HepG2 (cell line): ENCODE results near the gene PRICKLE3.
"Not testable (repeated sequence)": the region's sequence is repeated elsewhere in the genome, so short reads cannot be mapped to it uniquely, and the experiment has no call there.

ENCODE experiments used
- CTCF ChIP-seq: sonication (generic); formaldehyde crosslinking; IDR thresholded peaks from 2 replicates; pipeline ENCODE4 v1.5.0; 2020; ENCODE audit warnings: mild to moderate bottlenecking, missing genetic modification reagents, moderate library complexity
- LCORL ChIP-seq, 2 experiments: fragments of 450-650 bp in 1 of 2; sonication (generic) in 1 of 2; formaldehyde crosslinking in 1 of 2; IDR thresholded peaks; 2 replicates each; pipeline versions ENCODE4 v1.5.0 to v1.6.1; 2017 to 2020; ENCODE audit warnings: antibody characterized with exemption in 1 of 2, missing genetic modification reagents in 1 of 2
- YY1 ChIP-seq: IDR thresholded peaks from 2 replicates; pipeline ENCODE4 v1.6.1; 2011; ENCODE audit warnings: low read length, low read depth, moderate library complexity, mild to moderate bottlenecking; ENCODE audit not compliant: insufficient read depth, insufficient replicate concordance

GRCh38 chrX:49173544-49173943, 12.6 kb downstream of the PRICKLE3 start:
- not testable (repeated sequence) for TF ChIP-seq YY1; LCORL (IDR thresholded peaks at IDR 0.05); LCORL (CRISPR knock-in tag; IDR thresholded peaks at IDR 0.05); CTCF (CRISPR knock-in tag)
